Measurements from ENCODE around the gene UGGT1.
"Not testable (repeated sequence)": the region's sequence is repeated elsewhere in the genome, so short reads cannot be mapped to it uniquely, and the experiment has no call there.

Gene UGGT1

DNA sequence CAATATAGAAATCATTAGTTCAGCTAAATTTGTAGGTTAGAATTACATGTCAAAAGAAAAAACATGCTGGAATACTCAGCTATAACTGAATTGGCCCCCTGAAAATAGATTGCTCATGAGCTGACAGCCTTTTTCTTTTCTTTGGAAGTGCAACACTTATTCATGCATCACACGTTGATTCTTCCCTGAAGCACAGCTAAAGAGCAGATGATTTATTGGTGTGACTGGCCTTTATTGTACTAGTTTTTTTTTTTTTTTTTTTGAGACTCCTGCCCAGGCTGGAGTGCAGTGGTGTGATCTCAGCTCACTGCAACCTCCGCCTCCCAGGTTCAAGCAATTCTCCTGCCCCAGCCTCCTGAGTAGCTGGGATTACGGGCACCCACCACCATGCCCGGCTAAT, 83.1 kb downstream of the UGGT1 start:
- DNase-seq (ENCODE audit: low read depth): not testable (repeated sequence)

DNA sequence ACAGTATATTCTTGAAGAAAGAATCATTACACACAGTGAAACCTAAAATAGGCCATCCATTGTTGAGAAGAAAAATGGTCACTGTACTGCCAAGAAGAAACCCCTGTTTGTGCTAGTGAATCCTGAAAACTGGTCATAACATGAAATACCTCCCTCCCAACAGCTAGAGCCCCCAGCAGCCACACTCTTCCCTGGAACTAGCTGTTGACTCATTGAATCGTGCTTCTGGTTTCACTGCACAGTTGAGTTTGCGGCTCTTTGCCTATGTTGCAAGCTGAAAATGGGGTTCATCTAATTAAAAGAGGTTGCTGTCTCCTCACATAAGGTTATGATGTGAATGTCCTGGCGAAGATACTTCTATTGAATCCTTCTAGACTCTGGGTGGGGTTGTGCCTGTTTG, 86.3 kb downstream of the UGGT1 start:
- no peak for DNase-seq (ENCODE audit: low read depth)

- no peak for DNase-seq (ENCODE audit: low read depth)
Measured at GRCh38 chr2:128178149-128178649, 87.2 kb downstream of the UGGT1 start.

DNA sequence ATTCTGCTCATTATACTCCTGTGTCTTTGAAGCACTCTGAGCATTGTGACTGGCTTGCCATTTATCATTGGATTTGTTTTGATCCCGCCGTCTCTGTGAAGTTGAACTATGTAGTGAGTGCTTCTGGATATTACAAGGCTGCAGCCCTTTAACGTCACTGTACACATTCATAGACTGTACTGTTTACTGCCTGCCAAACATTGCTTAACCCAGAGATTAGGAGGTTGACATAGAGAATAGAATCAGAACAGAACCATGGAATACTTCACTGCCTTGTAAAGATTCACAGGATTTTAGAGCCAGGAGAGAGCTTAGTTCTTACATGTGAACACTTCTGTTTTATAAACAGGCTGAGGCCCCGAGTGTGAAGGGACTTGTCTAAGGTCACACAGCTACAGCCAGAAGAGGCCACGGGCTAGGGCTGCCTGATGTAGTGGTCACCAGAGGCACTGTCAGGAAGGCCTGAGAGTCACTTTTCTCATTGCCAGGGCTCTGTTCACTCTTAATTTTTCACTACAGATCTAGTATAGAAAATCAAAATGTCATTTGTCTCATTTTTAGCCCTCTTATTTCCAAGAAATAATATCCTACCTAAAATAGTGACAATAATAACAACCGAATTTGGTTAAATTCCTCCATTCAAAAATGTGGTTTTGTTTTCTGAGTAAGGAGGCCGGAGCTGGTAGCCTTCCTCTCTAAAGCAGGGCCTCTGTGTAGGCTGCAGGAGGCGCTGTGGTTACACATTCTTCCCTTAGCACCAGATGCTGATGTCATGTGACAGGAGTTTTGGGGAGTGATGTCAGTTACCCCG, 87.9 kb downstream of the UGGT1 start:
- DNase-seq (ENCODE audit: low read depth): no peak

DNA sequence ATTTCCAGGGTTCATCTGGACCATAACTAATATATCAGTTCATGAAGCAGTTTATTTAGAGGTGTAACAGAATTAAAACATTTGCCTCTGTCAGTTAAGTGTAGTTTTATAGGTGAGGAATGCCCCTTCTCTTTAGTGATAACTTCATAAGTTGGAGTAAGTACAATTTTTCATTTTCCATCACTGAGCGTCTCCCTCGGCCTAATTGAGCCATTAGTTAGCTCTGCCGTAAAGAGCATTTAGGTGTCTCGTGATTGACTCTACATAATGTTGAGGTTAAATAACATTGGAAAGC, 88.4 kb downstream of the UGGT1 start:
- no peak for DNase-seq (ENCODE audit: low read depth)

GRCh38 chr2:128180031-128180430, 89.0 kb downstream of the UGGT1 start:
- no peak for DNase-seq (ENCODE audit: low read depth)

DNA sequence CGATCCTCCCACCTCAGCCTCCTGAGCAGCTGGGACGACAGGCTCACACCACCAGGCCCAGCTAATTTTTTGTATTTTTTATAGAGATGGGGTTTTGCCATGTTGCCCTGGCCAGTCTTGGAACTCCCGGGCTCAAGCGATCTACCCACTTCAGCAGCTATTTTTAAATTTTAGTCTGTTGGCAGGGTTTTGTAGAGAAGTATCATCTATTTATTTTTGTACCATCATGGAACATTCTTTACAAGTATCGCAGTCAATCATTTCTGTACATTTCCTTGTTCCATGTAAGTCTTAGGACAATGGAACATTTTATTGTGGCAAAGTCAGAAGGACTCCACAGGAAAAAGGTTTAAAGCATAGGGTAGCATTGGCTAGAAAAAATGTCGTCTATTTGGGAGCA, 94.6 kb downstream of the UGGT1 start:
- DNase-seq (ENCODE audit: low read depth): no peak

GRCh38 chr2:128187032-128187654, 96.1 kb downstream of the UGGT1 start:
- DNase-seq (ENCODE audit: low read depth): no peak

GRCh38 chr2:128195435-128195984, 104.5 kb downstream of the UGGT1 start:
- no peak for DNase-seq (ENCODE audit: low read depth)

GRCh38 chr2:128196026-128196425, 105.0 kb downstream of the UGGT1 start:
- no peak for DNase-seq (ENCODE audit: low read depth)

GRCh38 chr2:128196471-128196931, 105.5 kb downstream of the UGGT1 start:
- no peak for DNase-seq (ENCODE audit: low read depth)

GRCh38 chr2:128197059-128197458, 106.1 kb downstream of the UGGT1 start:
- no peak for DNase-seq (ENCODE audit: low read depth)

- no peak for DNase-seq (ENCODE audit: low read depth)
Measured at GRCh38 chr2:128198656-128199055, 107.7 kb downstream of the UGGT1 start.

DNA sequence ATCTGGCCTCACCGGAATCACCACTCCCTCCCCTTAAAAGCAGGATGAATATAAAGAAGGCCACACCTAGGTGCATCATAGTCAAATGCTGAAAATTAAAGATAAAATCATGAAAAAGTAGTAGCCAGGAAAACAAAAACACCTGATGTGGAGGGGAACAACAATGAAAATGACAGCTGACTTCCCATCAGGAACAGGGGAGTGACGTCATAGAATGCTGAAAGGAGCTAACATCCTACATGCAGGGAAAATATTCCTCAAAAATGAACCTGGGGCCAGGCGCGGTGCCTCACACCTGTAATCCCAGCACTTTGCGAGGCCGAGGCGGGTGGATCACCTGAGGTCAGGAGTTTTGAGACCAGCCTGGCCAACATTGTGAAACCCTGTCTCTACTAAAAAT, 108.1 kb downstream of the UGGT1 start:
- DNase-seq (ENCODE audit: low read depth): no peak

- DNase-seq (ENCODE audit: low read depth): no peak
Measured at GRCh38 chr2:128202791-128203190, 111.8 kb downstream of the UGGT1 start.

DNA sequence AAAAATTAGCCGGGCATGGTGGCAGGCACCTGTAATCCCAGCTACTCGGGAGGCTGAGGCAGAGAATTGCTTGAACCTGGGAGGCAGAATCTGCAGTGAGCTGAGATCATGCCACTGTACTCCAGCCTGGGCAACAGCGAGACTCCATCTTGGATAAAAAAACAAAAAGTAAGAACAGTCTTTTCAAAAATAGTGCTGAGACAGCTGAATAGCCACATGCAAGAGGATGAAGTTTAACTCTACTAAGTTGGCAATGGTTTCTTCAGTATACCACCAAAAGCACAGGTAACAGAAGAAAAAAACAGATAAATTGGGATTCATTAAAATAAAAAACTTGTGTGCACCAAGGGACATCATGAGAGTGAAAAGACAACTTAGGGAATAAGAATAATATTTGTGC, 115.2 kb downstream of the UGGT1 start:
- no peak for DNase-seq (ENCODE audit: low read depth)

GRCh38 chr2:128208023-128208422, 117.0 kb downstream of the UGGT1 start:
- no peak for DNase-seq (ENCODE audit: low read depth)

- DNase-seq (ENCODE audit: low read depth): not testable (repeated sequence)
Measured at GRCh38 chr2:128208631-128209324, 117.8 kb downstream of the UGGT1 start.

- DNase-seq (ENCODE audit: low read depth): no peak
Measured at GRCh38 chr2:128214251-128214650, 123.3 kb downstream of the UGGT1 start.

DNA sequence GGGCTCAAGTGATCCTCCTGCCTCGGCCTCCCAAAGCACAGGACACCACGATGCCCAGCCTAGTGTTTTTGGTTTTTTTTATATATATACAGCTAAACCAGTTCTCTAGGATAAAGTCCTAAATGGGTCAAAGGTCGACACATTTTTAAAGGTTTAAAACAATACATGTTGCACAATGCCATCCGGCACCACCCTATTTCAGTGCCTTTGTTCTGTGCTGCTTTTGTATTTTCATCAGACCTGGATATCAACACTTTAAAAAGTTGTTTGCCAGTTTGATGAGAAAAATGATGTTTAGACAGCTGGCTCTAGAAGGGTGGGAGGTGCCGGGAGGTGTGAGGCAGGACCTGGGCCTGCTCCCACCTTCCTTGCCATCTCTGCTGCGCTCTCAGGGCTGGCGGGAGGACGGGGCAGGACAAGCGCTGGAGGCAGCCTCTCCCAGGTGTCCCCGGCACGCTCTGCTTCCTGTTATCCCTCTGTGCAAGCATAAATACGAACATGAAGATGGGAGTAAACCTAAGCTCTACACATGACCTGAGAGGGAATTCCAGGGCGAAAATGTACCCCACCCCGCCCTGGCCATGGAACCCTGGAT, 124.0 kb downstream of the UGGT1 start:
- DNase-seq (ENCODE audit: low read depth): no peak

GRCh38 chr2:128215897-128216642, 125.1 kb downstream of the UGGT1 start:
- no peak for DNase-seq (ENCODE audit: low read depth)

DNA sequence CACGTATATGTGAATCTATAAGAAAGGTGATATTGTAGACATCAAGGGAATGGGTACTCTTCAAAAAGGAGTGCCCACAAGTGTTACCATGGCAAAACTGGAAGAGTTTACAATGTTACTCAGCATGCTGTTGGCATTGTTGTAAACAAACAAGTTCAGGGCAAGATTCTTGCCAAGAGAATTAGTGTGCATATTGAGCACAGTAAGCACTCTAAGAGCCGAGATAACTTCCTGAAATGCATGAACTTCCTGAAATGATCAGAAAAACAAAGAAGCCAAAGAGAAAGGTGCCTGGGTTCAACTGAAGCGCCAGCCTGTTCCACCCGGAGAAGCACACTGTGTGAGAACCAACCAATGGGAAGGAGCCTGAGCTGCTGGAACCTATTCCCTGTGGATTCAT, 126.7 kb downstream of the UGGT1 start:
- no peak for DNase-seq (ENCODE audit: low read depth)

Data from stimulated activated CD8-positive, alpha-beta memory T cell treated with anti-CD3 and anti-CD28 coated beads, Interleukin-12 subunit alpha, Interleukin-12 subunit beta, amount 100 ng/mL, for 4 hours (primary cell).